SK-N-SH (cell line): ENCODE data around the gene SH3BP5L.

Experiments
- CTCF ChIP-seq: fragments of 200-600 bp; sonication (generic); IDR thresholded peaks from 2 replicates; pipeline ENCODE4 v1.6.1; 2017; ENCODE audit warnings: antibody characterized with exemption, mild to moderate bottlenecking, moderate library complexity
- EZH2phosphoT487 ChIP-seq: fragments of 200-600 bp; sonication (generic); IDR thresholded peaks from 2 replicates; pipeline ENCODE4 v1.6.1; 2017; ENCODE audit warnings: low read depth, mixed run types, mild to moderate bottlenecking, antibody characterized with exemption, moderate library complexity, borderline replicate concordance
- FOXM1 ChIP-seq: IDR thresholded peaks from 2 replicates; pipeline ENCODE4 v1.4.0; 2012; ENCODE audit warnings: low read depth, mild to moderate bottlenecking
- POLR2AphosphoS5 ChIP-seq: IDR thresholded peaks from 2 replicates; pipeline ENCODE4 v1.6.1; 2012; ENCODE audit warnings: low read depth, low read length
- RAD21 ChIP-seq: IDR thresholded peaks from 2 replicates; pipeline ENCODE4 v1.6.1; 2012; ENCODE audit warnings: mild to moderate bottlenecking, low read length
- REST ChIP-seq: IDR thresholded peaks from 2 replicates; pipeline ENCODE4 v1.6.1; 2012; ENCODE audit warnings: mild to moderate bottlenecking, low read depth, low read length, moderate library complexity
- ZBTB33 ChIP-seq: IDR thresholded peaks from 2 replicates; pipeline ENCODE4 v1.4.0; 2012; ENCODE audit warnings: low read depth, borderline replicate concordance

DNA sequence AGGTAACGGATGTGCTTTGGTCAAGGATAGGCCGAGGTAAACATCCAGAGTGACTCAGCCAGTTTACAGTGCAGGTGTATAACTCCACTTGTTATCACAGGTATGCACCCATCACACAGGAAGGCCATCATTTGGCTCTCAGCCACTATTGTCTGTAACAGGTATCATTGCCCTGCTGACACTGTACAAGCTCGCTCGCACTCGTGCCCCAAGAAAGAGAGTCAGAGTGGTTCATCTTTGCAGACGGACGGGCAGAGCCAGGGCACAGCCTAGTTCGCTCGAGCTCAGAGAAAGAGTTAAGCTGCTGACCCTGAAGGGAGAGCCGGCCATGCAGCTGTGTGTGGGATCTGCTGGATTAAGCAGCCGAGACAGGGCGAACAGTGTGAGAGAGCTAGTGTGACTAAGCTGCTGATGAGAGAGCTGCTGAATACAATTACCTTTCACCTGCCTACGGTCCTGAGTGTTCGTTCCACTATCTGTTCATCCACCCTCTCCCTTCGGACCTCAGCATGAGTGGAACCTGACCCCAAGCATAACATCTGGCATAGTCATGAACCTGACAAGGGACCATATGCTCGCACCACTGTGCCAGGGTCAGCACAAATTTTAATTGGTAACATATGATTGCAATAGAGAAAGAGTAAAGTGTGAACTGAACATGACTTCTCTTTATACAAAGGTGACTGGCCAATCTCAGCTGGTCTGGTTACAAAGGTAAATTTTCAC lies 43.1 kb downstream of the SH3BP5L start:
- TF ChIP-seq CTCF = no peak
- no peak for TF ChIP-seq ZBTB33
- TF ChIP-seq POLR2AphosphoS5 = no peak
- no peak for TF ChIP-seq REST
- TF ChIP-seq EZH2phosphoT487 = no peak
- TF ChIP-seq FOXM1 = no peak
- no peak for TF ChIP-seq RAD21
